H1 (cell line): ENCODE measurements around the gene MED12L. TPM values are rescaled to one million over a fixed set of nuclear protein-coding genes. Genes with fewer than 3 reads are reported as not detected.

ENCODE experiments used
- CTCF ChIA-PET: fragments of 300-600 bp; sonication (Branson Sonifier 250); formaldehyde crosslinking; loops from one replicate; lab custom pipeline; 2021; ENCODE audit not compliant: partially characterized antibody; lab: Charles Lee
- POLR2A ChIA-PET: fragments of 300-600 bp; sonication (Branson Sonifier 250); formaldehyde crosslinking; loops from one replicate; lab custom pipeline; 2021; ENCODE audit warnings: inconsistent platforms; ENCODE audit not compliant: partially characterized antibody; lab: Charles Lee
- DNase-seq, 2 experiments: peaks; one replicate each; pipeline versions ENCODE4 v3.0.0 to v3.0.0-alpha.2; 2010 to 2022; ENCODE audit warnings: low spot score in 2 of 2, low read depth in 1 of 2, mixed read lengths in 1 of 2
- FAIRE-seq: peaks from 2 replicates; lab custom pipeline; 2011; peaks lifted over from hg19 to GRCh38; lab: Jason Lieb, UNC
- H2AFZ ChIP-seq: 2 replicates; pipeline ENCODE4 v1.8.1; 2012; ENCODE audit warnings: low read length, inconsistent platforms
- H2AK5ac ChIP-seq: 2 replicates; pipeline ENCODE4 v1.6.1; 2013; ENCODE audit warnings: low read depth, low read length
- H2BK120ac ChIP-seq: replicated peaks from 2 replicates; pipeline ENCODE3; 2013; ENCODE audit warnings: low read depth, low read length, inconsistent platforms
- H2BK12ac ChIP-seq: 2 replicates; pipeline ENCODE4 v1.6.1; 2013; ENCODE audit warnings: low read depth, low read length
- H2BK15ac ChIP-seq: 2 replicates; pipeline ENCODE4 v1.6.1; 2013; ENCODE audit warnings: low read length
- H2BK20ac ChIP-seq: 2 replicates; pipeline ENCODE4 v1.6.1; 2013; ENCODE audit warnings: low read length
- H2BK5ac ChIP-seq: 2 replicates; pipeline ENCODE4 v1.6.1; 2013; ENCODE audit warnings: low read depth, low read length
- H3K14ac ChIP-seq: 2 replicates; pipeline ENCODE4 v1.6.1; 2013; ENCODE audit warnings: inconsistent platforms; ENCODE audit not compliant: insufficient read length
- H3K18ac ChIP-seq: 2 replicates; pipeline ENCODE4 v1.6.1; 2013; ENCODE audit warnings: low read length; ENCODE audit errors: extremely low read depth
- H3K23ac ChIP-seq: 2 replicates; pipeline ENCODE4 v1.6.1; 2013; ENCODE audit warnings: inconsistent platforms; ENCODE audit not compliant: insufficient read length
- H3K23me2 ChIP-seq: 2 replicates; pipeline ENCODE4 v1.6.1; 2013; ENCODE audit warnings: low read depth, low read length
- H3K27ac ChIP-seq: 2 replicates; pipeline ENCODE4 v1.6.1; 2011; ENCODE audit warnings: low read depth, low read length, inconsistent platforms
- H3K27me3 ChIP-seq, 4 experiments: replicated peaks in 1 of 4; 1 replicate in 1 of 4; 2 replicates in 3 of 4; pipeline versions ENCODE4 v1.6.1 to v1.8.1; 2011 to 2013; ENCODE audit warnings: low read length in 3 of 4, mild to moderate bottlenecking in 3 of 4, inconsistent platforms in 2 of 4, mixed read lengths in 2 of 4, moderate library complexity in 1 of 4; ENCODE audit not compliant: control insufficient read depth in 3 of 4, insufficient read depth in 3 of 4; ENCODE audit errors: extremely low read depth in 1 of 4
- H3K36me3 ChIP-seq, 4 experiments: 2 replicates each; pipeline versions ENCODE4 v1.6.1 to v1.8.1; 2011 to 2013; ENCODE audit warnings: mild to moderate bottlenecking in 4 of 4, low read length in 3 of 4, moderate library complexity in 2 of 4, control low read depth in 1 of 4, inconsistent platforms in 1 of 4; ENCODE audit not compliant: insufficient read depth in 4 of 4, control insufficient read depth in 2 of 4
- H3K4ac ChIP-seq: replicated peaks from 2 replicates; pipeline ENCODE3; 2013; ENCODE audit warnings: low read length, low read depth, mixed read lengths, inconsistent platforms; ENCODE audit not compliant: insufficient read length
- H3K4me1 ChIP-seq, 4 experiments: replicated peaks in 1 of 4; 1 replicate in 1 of 4; 2 replicates in 3 of 4; pipeline versions ENCODE4 v1.6.1 to v1.8.1; 2011 to 2013; ENCODE audit warnings: low read length in 3 of 4, inconsistent platforms in 2 of 4, mixed read lengths in 1 of 4; ENCODE audit not compliant: insufficient read depth in 4 of 4, control insufficient read depth in 3 of 4
- H3K4me2 ChIP-seq, 2 experiments: 2 replicates each; pipeline versions ENCODE4 v1.6.1 to v1.8.1; 2011 to 2013; ENCODE audit warnings: low read depth in 2 of 2, low read length in 2 of 2, control low read depth in 1 of 2, inconsistent platforms in 1 of 2, mild to moderate bottlenecking in 1 of 2; ENCODE audit not compliant: insufficient read depth in 1 of 2
- H3K4me3 ChIP-seq, 4 experiments: fragments of 200-600, 300-600 bp in 1 of 4; sonication (generic), shearing (Covaris generic), sonication (Bioruptor Twin) in 1 of 4; 2 replicates each; pipeline versions ENCODE4 v1.5.1 to v1.8.1; 2011 to 2016; ENCODE audit warnings: low read length in 4 of 4, low read depth in 3 of 4, control low read depth in 2 of 4, inconsistent platforms in 2 of 4, mild to moderate bottlenecking in 2 of 4, mixed read lengths in 1 of 4, moderate library complexity in 1 of 4; ENCODE audit not compliant: insufficient read depth in 2 of 4; ENCODE audit errors: extremely low read depth in 1 of 4
- H3K56ac ChIP-seq: replicated peaks from 2 replicates; pipeline ENCODE3; 2013; ENCODE audit warnings: low read depth, mild to moderate bottlenecking, mixed read lengths, low read length, inconsistent platforms; ENCODE audit not compliant: insufficient read length
- H3K79me1 ChIP-seq: 2 replicates; pipeline ENCODE4 v1.6.1; 2013; ENCODE audit warnings: low read depth, low read length, control low read depth
- H3K79me2 ChIP-seq, 2 experiments: 2 replicates each; pipeline versions ENCODE4 v1.6.1 to v1.8.1; 2012 to 2013; ENCODE audit warnings: low read length in 2 of 2, mild to moderate bottlenecking in 2 of 2, inconsistent platforms in 1 of 2; ENCODE audit not compliant: insufficient read depth in 2 of 2, control insufficient read depth in 1 of 2
- H3K9ac ChIP-seq, 4 experiments: replicated peaks in 1 of 4; 1 replicate in 1 of 4; 2 replicates in 3 of 4; pipeline versions ENCODE4 v1.6.1 to v1.8.1; 2011 to 2013; ENCODE audit warnings: low read depth in 3 of 4, low read length in 3 of 4, control low read depth in 2 of 4, mild to moderate bottlenecking in 2 of 4, moderate library complexity in 2 of 4, inconsistent platforms in 1 of 4; ENCODE audit errors: extremely low read depth in 1 of 4
- H3K9me3 ChIP-seq, 2 experiments: 2 replicates each; pipeline versions ENCODE4 v1.6.1 to v1.8.1; 2012 to 2013; ENCODE audit warnings: mild to moderate bottlenecking in 2 of 2, moderate library complexity in 2 of 2, control low read depth in 1 of 2, inconsistent platforms in 1 of 2, low read depth in 1 of 2, low read length in 1 of 2, mixed read lengths in 1 of 2; ENCODE audit not compliant: insufficient read depth in 2 of 2
- H4K20me1 ChIP-seq, 2 experiments: replicated peaks in 1 of 2; 2 replicates each; pipeline versions ENCODE3 to v1.8.1; 2011 to 2013; ENCODE audit warnings: inconsistent platforms in 2 of 2, low read length in 2 of 2, mild to moderate bottlenecking in 1 of 2; ENCODE audit not compliant: insufficient read depth in 2 of 2, control insufficient read depth in 1 of 2
- H4K5ac ChIP-seq: 2 replicates; pipeline ENCODE4 v1.6.1; 2013; ENCODE audit warnings: low read length, low read depth, mixed read lengths, inconsistent platforms; ENCODE audit not compliant: insufficient read length
- H4K8ac ChIP-seq: 2 replicates; pipeline ENCODE4 v1.8.0; 2013; ENCODE audit warnings: mild to moderate bottlenecking, moderate library complexity, low read length, inconsistent platforms; ENCODE audit not compliant: insufficient read depth; ENCODE audit errors: extremely low read depth
- H4K91ac ChIP-seq: replicated peaks from 2 replicates; pipeline ENCODE3; 2013; ENCODE audit warnings: low read length, mixed read lengths, inconsistent platforms; ENCODE audit not compliant: insufficient read length
- CTBP2 ChIP-seq: IDR thresholded peaks from 2 replicates; pipeline ENCODE4 v1.7.0; 2011; ENCODE audit warnings: borderline replicate concordance, mild to moderate bottlenecking, moderate library complexity, mixed read lengths, low read length; ENCODE audit not compliant: insufficient read depth, insufficient read length
- JUN ChIP-seq: IDR thresholded peaks from 2 replicates; pipeline ENCODE4 v1.6.1; 2011; ENCODE audit warnings: low read depth, mild to moderate bottlenecking, improper control_type of control experiment, low read length
- NANOG ChIP-seq: IDR thresholded peaks from 2 replicates; pipeline ENCODE4 v1.6.1; 2011; ENCODE audit warnings: low read length, low read depth, mild to moderate bottlenecking, inconsistent platforms; ENCODE audit not compliant: insufficient read depth, poor library complexity, severe bottlenecking
- NRF1 ChIP-seq: IDR thresholded peaks from 2 replicates; pipeline ENCODE4 v1.6.1; 2011; ENCODE audit warnings: mild to moderate bottlenecking, low read depth, low read length, improper control_type of control experiment
- SP2 ChIP-seq: IDR thresholded peaks from 2 replicates; pipeline ENCODE4 v1.6.1; 2012; ENCODE audit warnings: mild to moderate bottlenecking, low read length, inconsistent platforms
- SP4 ChIP-seq: IDR thresholded peaks from 2 replicates; pipeline ENCODE4 v1.6.1; 2012; ENCODE audit warnings: low read length, inconsistent platforms
- SRF ChIP-seq: IDR thresholded peaks from 2 replicates; pipeline ENCODE4 v1.6.1; 2011; ENCODE audit warnings: mild to moderate bottlenecking, low read depth, low read length, moderate library complexity
- TCF12 ChIP-seq: IDR thresholded peaks from 2 replicates; pipeline ENCODE4 v1.6.1; 2011; ENCODE audit warnings: low read depth, mild to moderate bottlenecking, low read length
- TEAD4 ChIP-seq: IDR thresholded peaks from 2 replicates; pipeline ENCODE4 v1.6.1; 2012; ENCODE audit warnings: low read depth, low read length, inconsistent platforms, mixed read lengths
- WGBS, 2 experiments: shearing (Covaris generic) in 1 of 2; methylation state at CpG; one replicate each; pipeline versions ENCODE4 v1.1.6 to v1.1.7; 2013 to 2015; ENCODE audit warnings: low lambda C conversion rate in 2 of 2, mixed read lengths in 2 of 2, inconsistent platforms in 1 of 2, low coverage in 1 of 2, missing lambda C conversion rate in 1 of 2; ENCODE audit not compliant: insufficient replicate concordance in 2 of 2, insufficient coverage in 1 of 2, insufficient read length in 1 of 2; ENCODE audit errors: extremely low coverage in 1 of 2, missing lambda C conversion rate in 1 of 2; 5-methylcytosine and 5-hydroxymethylcytosine counted together
- polyA plus RNA-seq, 7 experiments: library from polyadenylated mRNA; depleted of rRNA in 3 of 7; stranded (reverse) in 5 of 7; unstranded in 2 of 7; fragments of >200 nt in 5 of 7; fragments of 200-250 nt in 2 of 7; gene quantifications; 1 replicate in 5 of 7; 2 replicates in 1 of 7; 4 replicates in 1 of 7; pipeline versions ENCODE4 v1.2.1 to v1.2.3, GENCODE V29; 2011 to 2013; ENCODE audit warnings: missing spikeins in 2 of 7, mixed read lengths in 2 of 7
- total RNA-seq: library from RNA; stranded (reverse); fragmentation: NEBNext Ultra II Directional; extraction: Animal tissue kit (Norgen Biotek cat#: 25700); gene quantifications from 2 replicates; pipeline ENCODE4 v1.2.1, GENCODE V29; 2021

Gene MED12L
- total and polyA plus RNA-seq, 2 of the 8 experiments (the other 6 are each of a cell fraction or from before 2014, with no cell fraction given) = 3.6 to 26.2 TPM

DNA sequence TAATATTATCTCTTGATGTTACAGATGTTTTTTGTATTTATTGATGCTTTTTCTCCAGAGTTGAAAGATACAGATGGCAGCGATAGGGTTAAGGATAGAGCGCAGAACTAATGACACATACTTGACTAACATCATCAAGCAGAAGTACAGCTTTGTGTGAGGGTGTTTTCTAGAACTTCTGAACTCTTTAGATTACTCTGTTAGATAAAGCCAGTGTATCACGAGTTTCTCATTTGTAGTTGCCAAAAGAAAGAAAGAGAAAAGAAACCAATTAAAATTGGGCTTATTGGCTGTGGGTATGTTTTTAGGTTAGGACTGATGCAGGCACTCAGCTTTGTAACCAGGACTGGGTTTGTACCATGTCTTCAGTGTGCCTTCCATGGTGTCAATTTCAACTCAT, 124.2 kb downstream of the MED12L start:
- Histone ChIP-seq H2AK5ac (no peak overlapping the region), H3K4ac (no peak overlapping the region), H2AFZ (no peak overlapping the region), H2BK15ac (no peak overlapping the region), H4K5ac (no peak overlapping the region), H3K4me1 (peaks cover 0 to 7% (median 2%) of the 10 kb centered on the region in 4 experiments; a peak in 4 of 7 replicates), H3K4me3 (no peak overlapping the region), H2BK5ac (no peak overlapping the region), H2BK12ac (no peak overlapping the region), H4K20me1 (no peaks in the 10 kb centered on the region), H3K18ac (no peak overlapping the region), H3K9ac (no peak overlapping the region), H3K79me2 (no peaks in the 10 kb centered on the region), H3K27ac (no peak overlapping the region), H3K56ac (no peak overlapping the region), H3K4me2 (no peak overlapping the region), H2BK20ac (no peak overlapping the region), H2BK120ac (no peak overlapping the region), H3K23me2 (no peaks in the 10 kb centered on the region), H3K36me3 (no peaks in the 10 kb centered on the region), H3K9me3 (no peaks in the 10 kb centered on the region), H3K79me1 (no peaks in the 10 kb centered on the region; the same call in 1 of the 2 replicates), H3K14ac (no peak overlapping the region), H4K8ac (no peak overlapping the region), H3K27me3 (no peaks in the 10 kb centered on the region), H4K91ac (no peak overlapping the region), H3K23ac (no peak overlapping the region)
- TF ChIP-seq NANOG (no peak), SP4 (no peak), CTBP2 (no peak), TEAD4 (no peak), SP2 (no peak), JUN (no peak), TCF12 (no peak), NRF1 (no peak), SRF (no peak)
- no peak for DNase-seq
- WGBS, 2 experiments = 88% methylated on average over 3 of the region's 3 CpGs; no CpG with 5 or more reads in 1 of the 2 experiments
- no peak for FAIRE-seq
- ChIA-PET POLR2A (no interaction called here), CTCF (interaction anchor here (0.8 to 1.6 kb wide), 3 partner anchors 17 to 968 kb away, joined by 3 to 5 read pairs (median 3); no protein-coding TSS in a partner anchor)
